Measurements from ENCODE around the gene YPEL2. TPM values are rescaled to one million over a fixed set of nuclear protein-coding genes. Genes with fewer than 3 reads are reported as not detected.

The YPEL2 gene
- polyA plus RNA-seq, 2 of the 4 experiments (the other 2 are of a cell fraction) = 5.4 to 8.2 TPM

- TF ChIP-seq REST (IDR thresholded peaks at IDR 0.05) = no peak
- TF ChIP-seq MAFK (IDR thresholded peaks at IDR 0.05; ENCODE audit: partially characterized antibody) = no peak
- TF ChIP-seq FOSB (CRISPR knock-in tag; IDR thresholded peaks at IDR 0.05) = no peak
- no peak for TF ChIP-seq HOXB5 (CRISPR knock-in tag; IDR thresholded peaks at IDR 0.05)
- TF ChIP-seq ELK1 (IDR thresholded peaks at IDR 0.05; ENCODE audit: low read depth, low read length) = no peak
- no peak for TF ChIP-seq FOXS1 (CRISPR knock-in tag; IDR thresholded peaks at IDR 0.05)
- TF ChIP-seq HMGXB4 (CRISPR knock-in tag; IDR thresholded peaks at IDR 0.05; ENCODE audit: borderline replicate concordance) = no peak
Measured at GRCh38 chr17:59402760-59403159, 71.3 kb downstream of the YPEL2 start (continued).

- POLR2A ChIA-PET = no interaction called here
- ATAC-seq (no peak), DNase-seq (ENCODE audit: low read depth in 1 of 2, low spot score in 1 of 2) (no peak), FAIRE-seq (no peak)
- Histone ChIP-seq H3K4me1 (peaks cover 32% of the 10 kb centered on the region), H3K4me3 (no peak overlapping the region), H3K4me2 (no peak overlapping the region), H3K27ac (no peak overlapping the region), H3K9me3 (peaks cover 5% of the 10 kb centered on the region)
- CTCF ChIA-PET = interaction anchor here (0.6 to 2.4 kb wide), 4 partner anchors 37 to 75 kb away, joined by 3 to 13 read pairs (median 4); no protein-coding TSS in a partner anchor
- 67% methylated on average over 3 of the region's 3 CpGs for WGBS (ENCODE audit: missing lambda C conversion rate)
- TF ChIP-seq ZSCAN20 (CRISPR knock-in tag; IDR thresholded peaks at IDR 0.05) (no peak), EHF (CRISPR knock-in tag; IDR thresholded peaks at IDR 0.05) (no peak), ZFP36 (IDR thresholded peaks at IDR 0.05; ENCODE audit: borderline replicate concordance, partially characterized antibody) (no peak), JUNB (IDR thresholded peaks at IDR 0.05) (no peak), ELK1 (IDR thresholded peaks at IDR 0.05; ENCODE audit: low read depth, low read length) (no peak), KDM1A (IDR thresholded peaks at IDR 0.05; ENCODE audit: low read depth) (no peak), USF2 (IDR thresholded peaks at IDR 0.05) (no peak)
Measured at GRCh38 chr17:59404471-59404870, 73.0 kb downstream of the YPEL2 start.

GRCh38 chr17:59405944-59406705 lies 74.7 kb downstream of the YPEL2 start:
- DNase-seq (ENCODE audit: low read depth in 1 of 2, low spot score in 1 of 2) = no peak
- no peak for FAIRE-seq
- Histone ChIP-seq H3K4me3 (no peak overlapping the region), H3K4me1 (peaks cover 25% of the 10 kb centered on the region), H3K9me3 (peaks cover 20% of the 10 kb centered on the region), H3K27ac (peak overlapping the region in 1 of 2 experiments; percentile 7; a peak in 2 of 6 replicates), H3K4me2 (peak overlapping the region; percentile 42)
- WGBS (ENCODE audit: missing lambda C conversion rate) = 84% methylated on average over 13 of the region's 13 CpGs
- POLR2A ChIA-PET = no interaction called here
- no peak for ATAC-seq
- CTCF ChIA-PET = interaction anchor here (1.0 to 1.2 kb wide), 2 partner anchors 34 to 36 kb away, joined by 4 read pairs; no protein-coding TSS in a partner anchor
- TF ChIP-seq NFE2L2 (conservative IDR thresholded peaks at IDR 0.05; ENCODE audit: low read length) (no peak), POLR2AphosphoS2 (conservative IDR thresholded peaks at IDR 0.05; ENCODE audit: low read length) (no peak), MAZ (IDR thresholded peaks at IDR 0.05; ENCODE audit: borderline replicate concordance, low read depth, low read length) (no peak), TP53 (CRISPR knock-in tag; IDR thresholded peaks at IDR 0.05) (no peak), CTCF (IDR thresholded peaks at IDR 0.05) (no peak), FOXS1 (CRISPR knock-in tag; IDR thresholded peaks at IDR 0.05) (no peak), SMC3 (IDR thresholded peaks at IDR 0.05) (no peak), ZNF302 (CRISPR knock-in tag; IDR thresholded peaks at IDR 0.05) (no peak), FOSB (CRISPR knock-in tag; IDR thresholded peaks at IDR 0.05) (no peak), MAFK (IDR thresholded peaks at IDR 0.05; ENCODE audit: partially characterized antibody) (no peak), SREBF2 (IDR thresholded peaks at IDR 0.05) (no peak), KDM1A (IDR thresholded peaks at IDR 0.05; ENCODE audit: low read depth) (no peak), HOXA7 (CRISPR knock-in tag; IDR thresholded peaks at IDR 0.05) (no peak), CBX8 (IDR thresholded peaks at IDR 0.05) (no peak)

All from A549 (cell line).